Inferior parietal cortex (tissue), 1 donor: Measurements from ENCODE around the gene FAM219A.
A peak's percentile ranks its signal among the peaks of the same experiment; 100 is the strongest.

ENCODE experiments used
- DNase-seq: peaks from one replicate; pipeline ENCODE4 v3.0.0-alpha.2; 2016; ENCODE audit errors: extremely low spot score

Gene FAM219A

GRCh38 chr9:34458013-34458958, at the start of gene FAM219A, which contains the start of gene DNAI1:
TSS of gene FAM219A (minus strand) at chr9:34458570. CDS start at chr9:34458263, 307 bp downstream.
TSS of gene DNAI1 (plus strand) at chr9:34458805. CDS start at chr9:34459006, 201 bp downstream.
- peak; percentile 97 for DNase-seq

- no peak for DNase-seq
Observed at GRCh38 chr9:34507966-34508365, 49.6 kb upstream of the FAM219A start.

- DNase-seq, result no peak
Observed at GRCh38 chr9:34507556-34507955, 49.2 kb upstream of the FAM219A start.

- no peak for DNase-seq
Observed at GRCh38 chr9:34506623-34507022, 48.3 kb upstream of the FAM219A start.

GRCh38 chr9:34505370-34506120, 47.2 kb upstream of the FAM219A start:
- DNase-seq, result no peak

GRCh38 chr9:34503406-34503805, 45.0 kb upstream of the FAM219A start:
- DNase-seq, result no peak

GRCh38 chr9:34502891-34503290, 44.5 kb upstream of the FAM219A start:
- DNase-seq, result no peak

- DNase-seq, result no peak
Observed at GRCh38 chr9:34502471-34502870, 44.1 kb upstream of the FAM219A start.

- DNase-seq, result peak; percentile 95
Observed at GRCh38 chr9:34501889-34502425, 43.6 kb upstream of the FAM219A start.

- no peak for DNase-seq
Observed at GRCh38 chr9:34501372-34501771, 43.0 kb upstream of the FAM219A start.

- peak; percentile 81 for DNase-seq
Observed at GRCh38 chr9:34500623-34501267, 42.4 kb upstream of the FAM219A start.

GRCh38 chr9:34499076-34499475, 40.7 kb upstream of the FAM219A start:
- no peak for DNase-seq

GRCh38 chr9:34498553-34498952, 40.2 kb upstream of the FAM219A start:
- DNase-seq, result no peak

- no peak for DNase-seq
Observed at GRCh38 chr9:34496149-34496712, 37.9 kb upstream of the FAM219A start.

GRCh38 chr9:34493972-34494535, 35.7 kb upstream of the FAM219A start:
- no peak for DNase-seq

- no peak for DNase-seq
Observed at GRCh38 chr9:34492051-34492450, 33.7 kb upstream of the FAM219A start.

GRCh38 chr9:34491596-34491995, 33.2 kb upstream of the FAM219A start:
- DNase-seq, result no peak

GRCh38 chr9:34490760-34491159, 32.4 kb upstream of the FAM219A start:
- DNase-seq, result no peak

GRCh38 chr9:34490360-34490759, 32.0 kb upstream of the FAM219A start:
- DNase-seq, result no peak

- no peak for DNase-seq
Observed at GRCh38 chr9:34486572-34486971, 28.2 kb upstream of the FAM219A start.

GRCh38 chr9:34485822-34486221, 27.5 kb upstream of the FAM219A start:
- DNase-seq, result no peak
